Activated T-helper 1 cell treated with Interleukin-2 at 50 U/mL for 16 hours (primary cell): ENCODE data around the gene RIN1.

Experiments
- DNase-seq: peaks from one replicate; pipeline ENCODE4 v3.0.0-alpha.2; 2020; ENCODE audit warnings: low read depth

The RIN1 gene

DNA sequence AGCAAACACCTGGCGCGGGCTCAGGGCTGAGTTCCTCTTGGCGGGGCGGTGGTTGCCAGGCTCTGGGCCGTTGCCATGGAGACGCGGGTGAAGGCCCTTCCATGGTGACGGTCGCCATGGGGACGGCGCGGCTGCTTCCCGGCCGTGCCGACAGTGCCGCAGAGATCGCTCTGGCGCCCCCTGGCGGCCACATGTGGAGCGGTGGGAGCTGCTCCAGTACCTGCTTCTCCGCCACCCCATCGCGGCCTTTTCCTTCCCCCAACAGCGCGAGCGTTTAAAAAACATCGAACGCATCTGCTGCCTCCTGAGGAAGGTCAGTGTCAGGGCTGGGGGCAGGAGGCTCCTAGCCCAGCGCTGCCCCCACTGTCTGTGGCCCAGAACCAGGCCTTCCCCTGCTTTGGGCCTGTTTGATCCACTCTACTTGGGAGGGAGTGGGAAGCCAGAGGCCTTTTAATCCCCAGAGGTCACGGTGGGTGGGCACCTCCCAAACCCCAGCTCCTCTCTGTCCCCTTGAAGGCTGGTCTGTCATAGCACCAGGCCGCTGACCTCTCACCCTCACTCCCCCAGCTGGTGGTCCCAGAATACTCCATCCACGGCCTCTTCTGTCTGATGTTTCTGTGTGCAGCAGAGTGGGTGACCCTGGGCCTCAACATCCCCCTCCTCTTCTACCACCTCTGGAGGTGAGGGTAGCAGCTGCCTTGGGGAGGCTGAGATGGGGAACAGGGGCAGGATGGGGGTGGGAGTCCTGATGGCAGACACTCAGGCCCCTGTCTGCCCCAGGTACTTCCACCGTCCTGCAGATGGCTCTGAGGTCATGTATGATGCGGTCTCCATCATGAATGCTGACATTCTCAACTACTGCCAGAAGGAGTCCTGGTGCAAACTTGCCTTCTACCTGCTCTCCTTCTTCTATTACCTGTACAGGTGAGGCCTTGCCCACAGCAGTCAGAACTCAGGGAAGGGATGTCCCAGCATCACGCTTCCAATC lies 53.5 kb downstream of the RIN1 start:
- DNase-seq: peak; percentile 100
